GM18867 (cell line): ENCODE results near the gene KHDC3L.
"Not testable (repeated sequence)": the region's sequence is repeated elsewhere in the genome, so short reads cannot be mapped to it uniquely, and the experiment has no call there.

Experiments
- ATAC-seq: cut with Tn5 transposase; IDR thresholded peaks from one replicate; pipeline ENCODE4 v1.9.1; 2021; ENCODE audit warnings: mild to moderate bottlenecking, moderate library complexity; ENCODE audit not compliant: unreplicated experiment

KHDC3L gene

GRCh38 chr6:73369157-73369556 is 6.7 kb downstream of the KHDC3L start:
- ATAC-seq: no peak

GRCh38 chr6:73369563-73369962 is 7.1 kb downstream of the KHDC3L start, which contains the start of gene OOEP:
Gene OOEP (minus strand): TSS chr6:73369897. CDS start chr6:73369792, 105 bp downstream.
- no peak for ATAC-seq

- ATAC-seq: no peak
These were observed 9.5 kb downstream of the KHDC3L start for GRCh38 chr6:73371984-73372383.

- ATAC-seq: no peak
These were observed 10.1 kb downstream of the KHDC3L start for GRCh38 chr6:73372516-73372915.

- no peak for ATAC-seq
These were observed 12.8 kb downstream of the KHDC3L start for GRCh38 chr6:73375216-73375615.

GRCh38 chr6:73377225-73377624 is 14.8 kb downstream of the KHDC3L start:
- no peak for ATAC-seq

GRCh38 chr6:73381531-73381930 is 19.1 kb downstream of the KHDC3L start:
- ATAC-seq: not testable (repeated sequence)

- ATAC-seq: no peak
These were observed 20.1 kb downstream of the KHDC3L start for GRCh38 chr6:73382462-73383113.

GRCh38 chr6:73388433-73388799 is 26.0 kb downstream of the KHDC3L start:
- ATAC-seq: peak; percentile 7

- ATAC-seq: peak; percentile 90
These were observed 26.5 kb downstream of the KHDC3L start for GRCh38 chr6:73388800-73389512.

- ATAC-seq: no peak
These were observed 27.4 kb downstream of the KHDC3L start for GRCh38 chr6:73389854-73390253.

GRCh38 chr6:73391675-73392074 is 29.2 kb downstream of the KHDC3L start:
- ATAC-seq: no peak

GRCh38 chr6:73392188-73392587 is 29.7 kb downstream of the KHDC3L start:
- ATAC-seq: not testable (repeated sequence)

GRCh38 chr6:73393278-73393677 is 30.8 kb downstream of the KHDC3L start:
- ATAC-seq: no peak

- ATAC-seq: peak; percentile 79
These were observed 32.3 kb downstream of the KHDC3L start, which contains the start of gene DDX43 for GRCh38 chr6:73394577-73395354. Gene DDX43 (plus strand): TSS chr6:73394828. CDS start chr6:73394906, 78 bp downstream.

GRCh38 chr6:73395875-73396274 is 33.4 kb downstream of the KHDC3L start:
- ATAC-seq: peak; percentile 31

- ATAC-seq: peak; percentile 49
These were observed 38.2 kb downstream of the KHDC3L start for GRCh38 chr6:73400656-73401055.

GRCh38 chr6:73409395-73409794 is 46.9 kb downstream of the KHDC3L start:
- ATAC-seq: no peak

- ATAC-seq: no peak
These were observed 50.6 kb downstream of the KHDC3L start for GRCh38 chr6:73413102-73413501.
